ENCODE measurements around the gene CNKSR1.

DNA sequence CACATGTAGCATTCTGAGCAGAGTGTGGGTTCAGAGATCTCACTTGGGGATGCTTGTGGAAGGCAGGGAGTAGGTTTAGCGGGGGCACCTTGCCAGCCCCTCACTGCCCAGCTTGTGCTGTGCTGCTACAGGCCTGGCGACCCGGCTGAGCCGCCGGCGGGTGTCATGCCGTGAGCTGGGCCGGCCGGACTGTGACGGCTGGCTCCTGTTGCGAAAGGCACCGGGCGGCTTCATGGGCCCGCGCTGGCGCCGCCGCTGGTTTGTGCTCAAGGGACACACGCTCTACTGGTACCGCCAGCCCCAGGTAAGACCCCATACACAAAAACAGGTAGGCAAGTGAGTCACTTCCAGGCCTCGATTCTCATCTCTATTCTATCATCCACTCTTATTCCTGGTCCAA is 7.6 kb downstream of the CNKSR1 start:
- TF ChIP-seq, protein P1, sequence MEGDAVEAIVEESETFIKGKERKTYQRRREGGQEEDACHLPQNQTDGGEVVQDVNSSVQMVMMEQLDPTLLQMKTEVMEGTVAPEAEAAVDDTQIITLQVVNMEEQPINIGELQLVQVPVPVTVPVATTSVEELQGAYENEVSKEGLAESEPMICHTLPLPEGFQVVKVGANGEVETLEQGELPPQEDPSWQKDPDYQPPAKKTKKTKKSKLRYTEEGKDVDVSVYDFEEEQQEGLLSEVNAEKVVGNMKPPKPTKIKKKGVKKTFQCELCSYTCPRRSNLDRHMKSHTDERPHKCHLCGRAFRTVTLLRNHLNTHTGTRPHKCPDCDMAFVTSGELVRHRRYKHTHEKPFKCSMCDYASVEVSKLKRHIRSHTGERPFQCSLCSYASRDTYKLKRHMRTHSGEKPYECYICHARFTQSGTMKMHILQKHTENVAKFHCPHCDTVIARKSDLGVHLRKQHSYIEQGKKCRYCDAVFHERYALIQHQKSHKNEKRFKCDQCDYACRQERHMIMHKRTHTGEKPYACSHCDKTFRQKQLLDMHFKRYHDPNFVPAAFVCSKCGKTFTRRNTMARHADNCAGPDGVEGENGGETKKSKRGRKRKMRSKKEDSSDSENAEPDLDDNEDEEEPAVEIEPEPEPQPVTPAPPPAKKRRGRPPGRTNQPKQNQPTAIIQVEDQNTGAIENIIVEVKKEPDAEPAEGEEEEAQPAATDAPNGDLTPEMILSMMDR (IDR thresholded peaks at IDR 0.05 in 8 of 11, conservative IDR thresholded peaks at IDR 0.05 in 3 of 11): no peak
- TF ChIP-seq POLR2A (IDR thresholded peaks at IDR 0.05): no peak
- TF ChIP-seq POLR2AphosphoS5 (IDR thresholded peaks at IDR 0.05): no peak
